ENCODE data around the gene ITGAE. TPM values are rescaled to one million over a fixed set of nuclear protein-coding genes. Genes with fewer than 3 reads are reported as not detected.
"Not testable (repeated sequence)": the region's sequence is repeated elsewhere in the genome, so short reads cannot be mapped to it uniquely, and the experiment has no call there.

ITGAE gene
- total RNA-seq, 1 donor from 2014 or later, result 15.8 TPM

DNA sequence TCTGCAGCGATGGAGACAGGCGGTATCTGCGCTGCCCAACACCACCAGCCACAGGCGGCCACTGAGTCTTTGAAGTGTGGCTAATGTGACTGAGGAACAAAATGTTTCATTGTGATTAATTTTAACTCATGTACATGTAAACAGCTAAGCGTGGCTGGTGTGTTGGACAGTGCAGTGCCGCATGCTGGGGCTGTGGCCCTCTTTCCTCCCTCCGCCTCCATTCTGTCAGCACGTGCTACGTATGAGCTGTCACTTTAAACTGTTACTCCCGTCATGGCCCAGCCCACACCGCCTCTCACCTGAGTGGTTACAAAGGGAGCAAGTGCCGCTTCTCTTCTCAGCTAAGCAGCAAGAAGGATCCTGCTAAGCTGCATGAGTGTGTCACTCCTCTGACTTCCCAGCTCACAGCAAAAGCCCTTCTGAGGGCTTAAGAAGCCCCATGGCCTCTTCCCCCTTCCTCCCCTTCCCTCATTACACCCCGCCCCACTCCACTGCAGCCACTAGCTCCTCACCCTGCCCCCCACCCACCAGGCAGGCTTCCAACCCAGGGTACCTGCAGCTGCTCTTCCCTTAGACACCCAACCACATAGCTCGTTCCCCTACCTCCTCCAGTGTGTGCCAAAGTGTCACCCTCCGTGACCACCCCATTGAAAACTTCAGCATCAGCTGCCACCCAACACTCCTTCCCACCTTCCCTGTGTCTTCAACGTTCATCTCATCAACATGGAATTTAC, 62.3 kb downstream of the ITGAE start:
- no peaks in the 10 kb centered on the region for H3K27me3 ChIP-seq
- no peak overlapping the region for H3K4me3 ChIP-seq
- no peaks in the 10 kb centered on the region for H3K4me1 ChIP-seq
- H3K36me3 ChIP-seq, result no peaks in the 10 kb centered on the region
- H3K27ac ChIP-seq, result no peak overlapping the region
- intact Hi-C loops (cut with DNase I), result loop anchor here (5.0 kb wide), 2 partner anchors 89 to 109 kb away; partner anchors contain the start of gene NCBP3
- DNase-seq (ENCODE audit: low spot score in 2 of 2), result no peak
- TF ChIP-seq, protein P1, sequence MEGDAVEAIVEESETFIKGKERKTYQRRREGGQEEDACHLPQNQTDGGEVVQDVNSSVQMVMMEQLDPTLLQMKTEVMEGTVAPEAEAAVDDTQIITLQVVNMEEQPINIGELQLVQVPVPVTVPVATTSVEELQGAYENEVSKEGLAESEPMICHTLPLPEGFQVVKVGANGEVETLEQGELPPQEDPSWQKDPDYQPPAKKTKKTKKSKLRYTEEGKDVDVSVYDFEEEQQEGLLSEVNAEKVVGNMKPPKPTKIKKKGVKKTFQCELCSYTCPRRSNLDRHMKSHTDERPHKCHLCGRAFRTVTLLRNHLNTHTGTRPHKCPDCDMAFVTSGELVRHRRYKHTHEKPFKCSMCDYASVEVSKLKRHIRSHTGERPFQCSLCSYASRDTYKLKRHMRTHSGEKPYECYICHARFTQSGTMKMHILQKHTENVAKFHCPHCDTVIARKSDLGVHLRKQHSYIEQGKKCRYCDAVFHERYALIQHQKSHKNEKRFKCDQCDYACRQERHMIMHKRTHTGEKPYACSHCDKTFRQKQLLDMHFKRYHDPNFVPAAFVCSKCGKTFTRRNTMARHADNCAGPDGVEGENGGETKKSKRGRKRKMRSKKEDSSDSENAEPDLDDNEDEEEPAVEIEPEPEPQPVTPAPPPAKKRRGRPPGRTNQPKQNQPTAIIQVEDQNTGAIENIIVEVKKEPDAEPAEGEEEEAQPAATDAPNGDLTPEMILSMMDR (IDR thresholded peaks at IDR 0.05), result no peak
- no peaks in the 10 kb centered on the region for H3K9me3 ChIP-seq

DNA sequence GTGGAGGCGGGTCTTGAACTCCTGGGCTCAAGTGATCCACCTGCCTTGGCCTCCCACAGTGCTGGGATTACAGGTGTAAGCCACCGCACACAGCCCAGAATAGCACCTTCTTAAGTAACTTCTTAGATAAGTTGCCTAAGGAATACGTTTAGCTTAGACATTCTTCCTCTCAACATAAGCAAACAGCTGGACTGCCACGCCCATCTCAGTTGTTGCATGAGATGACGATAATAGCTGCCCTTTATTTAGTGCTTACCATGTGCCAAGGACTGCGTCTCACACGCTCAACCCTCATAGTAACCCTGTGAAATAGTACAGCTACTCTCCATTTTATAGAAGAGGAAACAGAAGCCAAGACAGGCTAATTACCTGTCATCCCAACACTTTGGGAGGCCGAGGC, 65.5 kb downstream of the ITGAE start:
- TF ChIP-seq, protein P1 (IDR thresholded peaks at IDR 0.05), result no peak
- H3K4me3 ChIP-seq, result no peak overlapping the region

DNA sequence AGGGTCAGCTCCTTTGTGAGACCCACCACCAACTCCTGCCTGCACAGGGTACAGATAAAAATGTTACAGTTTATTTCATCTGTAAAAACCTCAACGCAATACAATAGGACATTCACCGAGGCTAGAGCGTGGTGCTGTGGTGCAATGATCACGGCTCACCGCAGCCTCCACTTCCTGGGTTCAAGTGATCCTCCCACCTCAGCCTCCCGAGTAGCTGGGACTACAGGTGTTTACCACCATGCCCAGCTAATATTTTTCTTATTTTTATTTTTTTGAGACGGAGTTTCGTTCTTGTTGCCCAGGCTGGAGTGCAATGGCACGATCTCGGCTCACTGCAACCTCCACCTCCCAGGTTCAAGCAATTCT, 66.1 kb downstream of the ITGAE start:
- H3K27ac ChIP-seq; H3K36me3 ChIP-seq; H3K9me3 ChIP-seq; DNase-seq (ENCODE audit: low spot score in 2 of 2); H3K27me3 ChIP-seq; H3K4me3 ChIP-seq; H3K4me1 ChIP-seq: not testable (repeated sequence)
- intact Hi-C loops (cut with DNase I), result loop anchor here (5.0 kb wide), 2 partner anchors 92 to 112 kb away; partner anchors contain the start of gene NCBP3

More for the DNA sequence above, 65.5 kb downstream of the ITGAE start:
- no peaks in the 10 kb centered on the region for H3K9me3 ChIP-seq
- DNase-seq (ENCODE audit: low spot score in 2 of 2), result no peak
- no peaks in the 10 kb centered on the region for H3K27me3 ChIP-seq
- H3K4me1 ChIP-seq, result no peaks in the 10 kb centered on the region
- intact Hi-C loops (cut with DNase I), result loop anchor here (5.0 kb wide), 2 partner anchors 92 to 112 kb away; partner anchors contain the start of gene NCBP3
- H3K27ac ChIP-seq, result no peak overlapping the region
- no peaks in the 10 kb centered on the region for H3K36me3 ChIP-seq

DNA sequence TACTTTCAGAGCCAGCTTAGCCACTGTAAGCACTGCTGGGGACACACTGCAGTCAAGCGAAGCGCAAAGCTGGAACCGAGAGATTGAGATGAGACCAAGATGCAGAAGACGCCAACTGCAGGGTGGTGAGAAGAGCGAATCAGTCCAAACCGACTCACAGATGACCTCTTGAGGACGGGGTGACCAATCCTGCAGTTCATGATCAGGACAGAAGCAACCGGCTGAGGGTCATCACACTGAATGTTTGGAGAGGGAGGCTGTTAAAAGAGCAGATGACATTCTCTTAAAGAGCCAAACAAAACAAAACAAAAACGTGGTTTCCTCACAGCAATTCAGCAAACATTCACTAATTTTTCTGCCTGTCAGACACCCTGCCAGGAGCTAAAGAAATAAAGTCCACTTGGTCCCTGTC, 68.8 kb downstream of the ITGAE start:
- Histone ChIP-seq H3K36me3 (no peaks in the 10 kb centered on the region), H3K27me3 (no peaks in the 10 kb centered on the region), H3K9me3 (no peaks in the 10 kb centered on the region), H3K4me1 (no peaks in the 10 kb centered on the region), H3K4me3 (no peak overlapping the region), H3K27ac (no peak overlapping the region)
- TF ChIP-seq, protein P1 (IDR thresholded peaks at IDR 0.05), result no peak
- DNase-seq (ENCODE audit: low spot score in 2 of 2), result no peak
- intact Hi-C loops (cut with DNase I), result no loop called here

DNA sequence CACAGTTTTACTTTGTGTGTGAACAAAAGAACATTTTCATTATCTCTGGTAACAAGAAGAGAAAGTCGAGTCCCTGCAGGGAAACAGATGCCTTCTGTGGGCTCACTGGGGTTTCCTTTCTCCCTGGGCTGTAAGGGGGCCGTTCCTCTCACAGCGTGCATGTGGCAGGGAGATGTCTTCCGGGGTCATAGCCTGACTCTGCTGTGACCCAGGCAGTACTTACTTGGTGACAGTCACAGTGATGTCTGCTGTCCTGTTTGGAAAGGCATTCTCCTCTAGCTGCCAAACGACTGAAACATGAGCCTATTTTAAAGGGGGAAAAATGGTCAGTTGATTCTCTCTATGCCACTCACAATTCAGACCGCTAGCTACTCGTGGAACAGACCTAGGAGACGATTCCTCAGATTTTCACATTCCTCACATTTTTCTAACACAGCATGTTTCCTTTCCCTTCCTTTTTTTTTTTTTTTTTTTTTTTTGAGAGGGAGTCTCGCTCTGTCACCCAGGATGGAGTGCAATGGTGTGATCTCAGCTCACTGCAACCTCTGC, 70.0 kb downstream of the ITGAE start:
- TF ChIP-seq, protein P1 (IDR thresholded peaks at IDR 0.05), result no peak
- no peak for DNase-seq (ENCODE audit: low spot score in 2 of 2)
- Histone ChIP-seq H3K36me3 (no peaks in the 10 kb centered on the region), H3K4me3 (no peak overlapping the region), H3K27me3 (no peaks in the 10 kb centered on the region), H3K4me1 (no peaks in the 10 kb centered on the region), H3K27ac (no peak overlapping the region), H3K9me3 (no peaks in the 10 kb centered on the region)
- intact Hi-C loops (cut with DNase I), result no loop called here

DNA sequence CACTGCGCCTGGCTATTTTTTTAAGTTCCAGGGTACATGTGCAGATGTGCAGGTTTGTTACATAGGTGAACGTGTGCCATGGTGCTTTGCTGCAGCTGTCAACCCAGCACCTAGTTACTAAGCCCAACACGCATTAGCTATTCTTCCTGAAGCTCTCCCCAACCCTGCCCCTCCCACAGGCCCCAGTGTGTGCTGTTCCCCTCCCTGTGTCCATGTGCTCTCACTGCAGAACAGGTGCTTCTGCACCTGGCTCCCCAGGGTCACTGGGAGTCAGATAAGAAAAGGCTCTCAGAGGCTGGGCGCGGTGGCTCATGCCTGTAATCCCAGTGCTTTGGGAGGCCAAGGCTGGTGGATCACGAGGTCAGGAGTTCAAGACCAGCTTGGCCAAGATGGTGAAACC, 71.1 kb downstream of the ITGAE start:
- intact Hi-C loops (cut with DNase I), result loop anchor here (10.0 kb wide), 2 partner anchors 95 to 825 kb away; partner anchors contain the start of genes CTNS, MYBBP1A and SHPK
- no peak for DNase-seq (ENCODE audit: low spot score in 2 of 2)
- no peaks in the 10 kb centered on the region for H3K9me3 ChIP-seq
- no peak overlapping the region for H3K27ac ChIP-seq
- no peak overlapping the region for H3K4me3 ChIP-seq
- H3K4me1 ChIP-seq, result no peaks in the 10 kb centered on the region
- no peaks in the 10 kb centered on the region for H3K27me3 ChIP-seq
- H3K36me3 ChIP-seq, result no peaks in the 10 kb centered on the region
- TF ChIP-seq, protein P1 (IDR thresholded peaks at IDR 0.05), result no peak

DNA sequence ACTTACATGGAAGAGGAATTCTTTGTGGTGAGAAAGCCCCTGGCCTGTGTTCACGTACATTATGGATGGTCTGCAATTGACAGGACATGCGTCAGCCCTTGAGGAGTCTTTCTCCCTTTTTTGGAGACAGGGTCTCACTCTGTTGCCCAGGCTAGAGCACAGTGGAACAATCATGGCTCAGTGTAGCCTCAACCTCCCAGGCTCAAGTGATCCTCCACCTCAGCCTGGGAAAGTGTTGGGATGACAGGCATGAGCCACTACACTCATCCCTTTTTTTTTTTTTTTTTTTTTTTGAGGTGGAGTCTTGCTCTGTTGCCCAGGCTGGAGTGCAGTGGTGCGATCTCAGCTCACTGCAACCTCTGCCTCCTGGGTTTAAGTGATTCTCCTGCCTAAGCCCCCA, 72.9 kb downstream of the ITGAE start:
- not testable (repeated sequence) for H3K27me3 ChIP-seq; H3K9me3 ChIP-seq; H3K4me1 ChIP-seq; H3K27ac ChIP-seq; H3K36me3 ChIP-seq; DNase-seq (ENCODE audit: low spot score in 2 of 2); H3K4me3 ChIP-seq
- intact Hi-C loops (cut with DNase I), result loop anchor here (10.0 kb wide), 2 partner anchors 93 to 827 kb away; partner anchors contain the start of genes CTNS, MYBBP1A and SHPK
